Measurements from ENCODE around the gene PPFIBP1.

PPFIBP1 gene

GRCh38 chr12:27517546-27517945 lies 6.5 kb upstream of the PPFIBP1 start:
- no peak for TF ChIP-seq CTCF (IDR thresholded peaks at IDR 0.05; ENCODE audit: extremely low read depth, insufficient read depth, missing control alignments)
- in situ Hi-C loops (cut with MboI; ENCODE audit: low pct_unique_long_range_greater_than_20kb, low sequenced_read_pairs, unreplicated experiment), result no loop called here
- DNase-seq (ENCODE audit: low spot score), result no peak

DNA sequence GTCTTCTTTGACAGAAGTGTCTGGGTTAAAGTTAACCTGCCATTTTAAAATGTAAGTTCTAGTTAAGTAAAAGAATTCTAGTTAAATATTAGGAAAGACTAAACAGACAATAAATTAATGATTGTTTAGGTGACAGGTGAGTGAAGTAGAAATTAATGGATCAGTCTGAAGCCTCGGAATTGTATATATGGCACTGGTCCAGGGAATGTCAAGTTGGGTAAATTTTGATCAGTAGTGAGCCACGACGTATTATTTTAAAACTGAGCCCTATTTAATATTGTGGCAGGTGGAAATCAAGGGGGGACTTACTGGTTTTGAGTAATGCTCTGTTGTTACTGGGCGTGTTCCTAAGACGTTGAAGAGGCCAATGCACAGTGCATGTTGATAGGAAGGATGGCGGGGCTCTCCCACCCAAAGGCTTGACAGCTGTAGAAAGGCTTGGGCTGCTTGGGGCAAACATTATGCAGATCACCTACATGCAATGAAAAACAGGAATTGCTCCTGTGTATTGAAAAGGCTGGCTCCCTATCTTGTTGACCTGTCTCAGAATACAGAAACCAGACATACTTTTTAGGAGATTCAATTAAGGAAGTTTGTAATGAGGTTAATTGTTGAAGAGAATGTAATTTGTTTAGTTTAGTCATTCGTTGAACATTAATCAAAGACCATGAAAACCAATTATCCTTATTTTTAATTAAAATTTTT lies 5.9 kb upstream of the PPFIBP1 start:
- in situ Hi-C loops (cut with MboI; ENCODE audit: low pct_unique_long_range_greater_than_20kb, low sequenced_read_pairs, unreplicated experiment), result no loop called here
- no peak for TF ChIP-seq CTCF (IDR thresholded peaks at IDR 0.05; ENCODE audit: extremely low read depth, insufficient read depth, missing control alignments)
- DNase-seq (ENCODE audit: low spot score), result no peak

GRCh38 chr12:27521066-27521465 lies 2.9 kb upstream of the PPFIBP1 start:
- in situ Hi-C loops (cut with MboI; ENCODE audit: low pct_unique_long_range_greater_than_20kb, low sequenced_read_pairs, unreplicated experiment), result no loop called here
- no peak for TF ChIP-seq CTCF (IDR thresholded peaks at IDR 0.05; ENCODE audit: extremely low read depth, insufficient read depth, missing control alignments)
- no peak for DNase-seq (ENCODE audit: low spot score)

DNA sequence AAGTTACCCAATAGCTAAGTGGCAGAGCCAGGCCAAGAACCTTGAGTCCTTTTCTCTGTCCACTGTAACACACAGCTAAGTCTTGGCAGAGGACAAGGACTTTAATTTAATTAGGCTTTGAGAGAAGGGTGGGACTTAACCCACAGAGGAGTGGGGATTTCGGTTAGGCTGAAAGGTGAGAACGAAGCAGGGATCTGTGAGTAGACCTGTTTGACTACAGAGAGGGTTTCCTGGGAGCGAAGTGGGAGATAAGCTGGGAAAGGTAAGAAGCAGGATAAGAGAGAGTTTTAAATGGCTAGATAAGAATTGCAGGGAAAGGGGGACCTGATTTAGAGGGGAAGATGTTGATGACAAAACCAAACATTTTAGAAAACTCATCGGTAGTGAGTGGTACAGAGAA lies 2.0 kb upstream of the PPFIBP1 start:
- TF ChIP-seq CTCF (IDR thresholded peaks at IDR 0.05; ENCODE audit: extremely low read depth, insufficient read depth, missing control alignments), result no peak
- in situ Hi-C loops (cut with MboI; ENCODE audit: low pct_unique_long_range_greater_than_20kb, low sequenced_read_pairs, unreplicated experiment), result no loop called here
- DNase-seq (ENCODE audit: low spot score), result no peak

DNA sequence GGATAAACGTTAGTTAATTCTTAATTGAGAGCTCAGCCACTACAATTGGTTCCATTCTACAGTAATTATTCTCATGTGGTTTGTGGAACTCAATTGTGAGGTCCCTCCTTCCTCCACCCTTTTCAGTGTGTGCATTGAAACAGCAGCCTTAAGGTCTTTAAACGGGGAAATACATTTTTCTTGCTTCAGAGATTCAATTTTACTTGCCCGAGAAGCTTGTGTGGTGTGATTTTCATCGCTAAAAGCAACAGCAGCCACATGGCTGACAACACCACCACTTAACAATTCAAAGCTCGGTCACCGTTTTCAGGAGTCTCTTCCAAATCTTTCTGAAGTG lies 733 bp upstream of the PPFIBP1 start:
- no peak for TF ChIP-seq CTCF (IDR thresholded peaks at IDR 0.05; ENCODE audit: extremely low read depth, insufficient read depth, missing control alignments)
- in situ Hi-C loops (cut with MboI; ENCODE audit: low pct_unique_long_range_greater_than_20kb, low sequenced_read_pairs, unreplicated experiment), result no loop called here
- DNase-seq (ENCODE audit: low spot score), result peak; percentile 26

- no peak for DNase-seq (ENCODE audit: low spot score)
- TF ChIP-seq CTCF (IDR thresholded peaks at IDR 0.05; ENCODE audit: extremely low read depth, insufficient read depth, missing control alignments), result no peak
- in situ Hi-C loops (cut with MboI; ENCODE audit: low pct_unique_long_range_greater_than_20kb, low sequenced_read_pairs, unreplicated experiment), result no loop called here
Observed at GRCh38 chr12:27524494-27524835, 459 bp downstream of the PPFIBP1 start.

Measured in GM13977 (cell line).